ENCODE measurements around the gene DDX23. TPM values are rescaled to one million over a fixed set of nuclear protein-coding genes. Genes with fewer than 3 reads are reported as not detected.

Gene DDX23
- total RNA-seq, 2 donors from 2014 or later, result 98.5 to 108 TPM

DNA sequence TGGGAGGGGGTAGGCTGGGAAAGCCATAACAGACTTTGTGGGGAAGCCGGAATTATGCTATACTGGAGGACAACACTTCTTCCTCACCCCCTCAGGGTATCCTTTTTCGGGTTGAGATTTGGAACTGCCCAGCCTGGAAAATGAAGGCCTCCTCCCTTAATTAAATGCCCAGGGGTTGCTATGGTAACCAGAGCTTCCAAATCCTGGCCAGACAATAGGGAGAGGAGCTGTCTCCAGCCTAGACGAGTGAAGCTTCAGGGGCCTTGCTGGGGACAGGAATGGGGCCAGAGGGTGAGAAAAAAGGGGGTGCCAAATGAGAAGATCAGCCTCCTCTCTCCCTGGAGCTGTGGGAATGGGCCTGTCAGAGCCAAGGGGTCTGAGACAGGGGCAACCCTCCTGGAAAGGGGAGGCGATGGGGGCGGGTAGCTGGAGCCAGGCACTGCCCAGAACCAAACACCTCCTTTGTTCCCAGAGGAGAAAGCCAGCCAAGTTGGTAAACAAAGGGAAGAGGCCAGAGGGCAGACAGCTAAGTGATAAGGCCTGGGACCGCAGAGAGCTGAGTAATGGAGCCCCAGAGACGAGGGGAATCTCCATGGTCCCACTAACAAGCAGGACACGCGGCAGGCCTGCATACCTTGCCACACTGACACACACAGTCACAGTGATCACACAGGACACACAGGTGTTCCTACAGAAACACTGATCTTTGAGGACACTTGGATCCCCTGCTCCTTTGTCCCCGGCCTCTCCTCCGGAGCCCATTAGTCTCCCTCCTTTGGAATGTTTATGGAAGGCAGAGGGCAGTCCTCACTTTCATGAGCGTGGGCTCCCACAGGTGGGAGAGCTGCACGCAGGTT, 31.6 kb upstream of the DDX23 start:
- Histone ChIP-seq H3K36me3 (ENCODE audit: control insufficient read depth, insufficient read depth, low read length) (no peaks in the 10 kb centered on the region), H3K27me3 (ENCODE audit: control insufficient read depth, insufficient read depth, low read length, poor library complexity, severe bottlenecking) (no peaks in the 10 kb centered on the region), H3K4me3 (ENCODE audit: low read length) (peak overlapping the region; percentile 67), H3K9ac (ENCODE audit: extremely low read depth, low read length, poor library complexity, severe bottlenecking) (peak overlapping the region; percentile 83), H3K4me1 (ENCODE audit: control insufficient read depth, insufficient read depth, low read length) (peaks cover 18% of the 10 kb centered on the region), H3K27ac (ENCODE audit: low read depth, low read length) (peak overlapping the region; percentile 98), H3K9me3 (ENCODE audit: control insufficient read depth, low read length) (no peaks in the 10 kb centered on the region)
- H3K4me3 Mint-ChIP-seq, result peak overlapping the region; percentile 43
- H3K9me3 Mint-ChIP-seq, result no peaks in the 10 kb centered on the region
- peak; percentile 93 for DNase-seq
- peaks cover 6% of the 10 kb centered on the region for H3K27me3 Mint-ChIP-seq (ENCODE audit: insufficient read depth)
- 31 to 37% methylated on average over 5 to 13 of the region's 13 CpGs for WGBS, 2 experiments (ENCODE audit: insufficient coverage in 1 of 2, insufficient read length in 1 of 2)
- TF ChIP-seq, protein P1, sequence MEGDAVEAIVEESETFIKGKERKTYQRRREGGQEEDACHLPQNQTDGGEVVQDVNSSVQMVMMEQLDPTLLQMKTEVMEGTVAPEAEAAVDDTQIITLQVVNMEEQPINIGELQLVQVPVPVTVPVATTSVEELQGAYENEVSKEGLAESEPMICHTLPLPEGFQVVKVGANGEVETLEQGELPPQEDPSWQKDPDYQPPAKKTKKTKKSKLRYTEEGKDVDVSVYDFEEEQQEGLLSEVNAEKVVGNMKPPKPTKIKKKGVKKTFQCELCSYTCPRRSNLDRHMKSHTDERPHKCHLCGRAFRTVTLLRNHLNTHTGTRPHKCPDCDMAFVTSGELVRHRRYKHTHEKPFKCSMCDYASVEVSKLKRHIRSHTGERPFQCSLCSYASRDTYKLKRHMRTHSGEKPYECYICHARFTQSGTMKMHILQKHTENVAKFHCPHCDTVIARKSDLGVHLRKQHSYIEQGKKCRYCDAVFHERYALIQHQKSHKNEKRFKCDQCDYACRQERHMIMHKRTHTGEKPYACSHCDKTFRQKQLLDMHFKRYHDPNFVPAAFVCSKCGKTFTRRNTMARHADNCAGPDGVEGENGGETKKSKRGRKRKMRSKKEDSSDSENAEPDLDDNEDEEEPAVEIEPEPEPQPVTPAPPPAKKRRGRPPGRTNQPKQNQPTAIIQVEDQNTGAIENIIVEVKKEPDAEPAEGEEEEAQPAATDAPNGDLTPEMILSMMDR (conservative IDR thresholded peaks at IDR 0.05), result no peak
- H3K36me3 Mint-ChIP-seq (ENCODE audit: low read depth), result no peaks in the 10 kb centered on the region
- peaks cover 42% of the 10 kb centered on the region for H3K4me1 Mint-ChIP-seq
- H3K27ac Mint-ChIP-seq, result peak overlapping the region; percentile 98

DNA sequence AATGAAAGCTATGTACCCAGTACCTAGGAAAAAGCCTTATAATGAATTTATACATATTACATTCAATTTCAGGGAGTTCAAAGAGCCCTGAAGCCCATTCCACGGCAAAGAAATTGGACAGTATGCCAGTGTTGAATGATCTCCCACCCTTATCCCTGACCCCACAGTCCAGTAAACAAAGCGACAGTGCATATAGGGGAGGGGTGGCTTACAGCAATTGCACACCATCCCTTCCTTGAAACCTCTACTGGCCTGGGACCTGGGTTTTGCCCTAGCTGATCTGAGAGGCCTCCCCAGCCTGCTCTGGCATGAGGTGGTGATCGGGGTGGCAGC, 31.0 kb upstream of the DDX23 start:
- H3K27me3 Mint-ChIP-seq (ENCODE audit: insufficient read depth), result peaks cover 8% of the 10 kb centered on the region
- peak overlapping the region; percentile 98 for H3K27ac ChIP-seq (ENCODE audit: low read depth, low read length)
- H3K4me1 Mint-ChIP-seq, result peaks cover 42% of the 10 kb centered on the region

DNA sequence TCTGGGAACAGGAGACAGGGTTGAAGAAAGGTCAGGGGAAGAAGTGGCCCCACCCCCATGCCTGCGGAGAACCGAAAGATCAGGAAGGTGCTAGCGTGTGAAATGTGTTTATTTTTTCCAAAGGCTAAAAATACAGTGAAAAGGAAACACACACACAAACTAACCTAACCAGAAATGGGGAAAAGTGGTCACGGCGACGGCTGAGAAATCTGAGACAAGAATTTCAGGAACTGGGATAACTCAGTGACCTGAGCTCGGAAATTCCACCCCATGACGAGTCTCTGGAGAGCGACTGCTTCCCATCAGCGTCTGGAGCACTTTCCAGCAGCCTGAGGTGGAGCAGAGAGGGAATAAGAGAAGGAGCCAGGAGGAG, 30.3 kb upstream of the DDX23 start:
- peak overlapping the region; percentile 38 for H3K4me3 Mint-ChIP-seq
- H3K36me3 Mint-ChIP-seq (ENCODE audit: low read depth), result no peaks in the 10 kb centered on the region
- no peaks in the 10 kb centered on the region for H3K36me3 ChIP-seq (ENCODE audit: control insufficient read depth, insufficient read depth, low read length)
- peak overlapping the region; percentile 67 for H3K4me3 ChIP-seq (ENCODE audit: low read length)
- no peaks in the 10 kb centered on the region for H3K27me3 ChIP-seq (ENCODE audit: control insufficient read depth, insufficient read depth, low read length, poor library complexity, severe bottlenecking)
- no peaks in the 10 kb centered on the region for H3K9me3 ChIP-seq (ENCODE audit: control insufficient read depth, low read length)
- DNase-seq, result peak; percentile 84
- peak overlapping the region; percentile 98 for H3K27ac ChIP-seq (ENCODE audit: low read depth, low read length)
- peaks cover 8% of the 10 kb centered on the region for H3K27me3 Mint-ChIP-seq (ENCODE audit: insufficient read depth)
- 12 to 24% methylated on average over 7 to 9 of the region's 10 CpGs for WGBS, 2 experiments (ENCODE audit: insufficient coverage in 1 of 2, insufficient read length in 1 of 2)
- H3K4me1 Mint-ChIP-seq, result peaks cover 42% of the 10 kb centered on the region
- TF ChIP-seq, protein P1 (conservative IDR thresholded peaks at IDR 0.05), result no peak
- H3K4me1 ChIP-seq (ENCODE audit: control insufficient read depth, insufficient read depth, low read length), result peaks cover 18% of the 10 kb centered on the region
- H3K27ac Mint-ChIP-seq, result peak overlapping the region; percentile 98
- H3K9me3 Mint-ChIP-seq, result no peaks in the 10 kb centered on the region
- peak overlapping the region; percentile 83 for H3K9ac ChIP-seq (ENCODE audit: extremely low read depth, low read length, poor library complexity, severe bottlenecking)

More for the DNA sequence above, 31.0 kb upstream of the DDX23 start:
- no peak for DNase-seq
- Mint-ChIP-seq H3K27ac (peak overlapping the region; percentile 98), H3K36me3 (ENCODE audit: low read depth) (no peaks in the 10 kb centered on the region), H3K9me3 (no peaks in the 10 kb centered on the region), H3K4me3 (peak overlapping the region; percentile 43)
- peak overlapping the region; percentile 67 for H3K4me3 ChIP-seq (ENCODE audit: low read length)
- 75% methylated on average over 3 of the region's 3 CpGs; no CpG with 5 or more reads in 1 of the 2 experiments for WGBS, 2 experiments (ENCODE audit: insufficient coverage in 1 of 2, insufficient read length in 1 of 2)
- no peaks in the 10 kb centered on the region for H3K27me3 ChIP-seq (ENCODE audit: control insufficient read depth, insufficient read depth, low read length, poor library complexity, severe bottlenecking)
- TF ChIP-seq, protein P1 (conservative IDR thresholded peaks at IDR 0.05), result no peak
- peaks cover 18% of the 10 kb centered on the region for H3K4me1 ChIP-seq (ENCODE audit: control insufficient read depth, insufficient read depth, low read length)
- H3K36me3 ChIP-seq (ENCODE audit: control insufficient read depth, insufficient read depth, low read length), result no peaks in the 10 kb centered on the region
- H3K9ac ChIP-seq (ENCODE audit: extremely low read depth, low read length, poor library complexity, severe bottlenecking), result peak overlapping the region; percentile 83
- H3K9me3 ChIP-seq (ENCODE audit: control insufficient read depth, low read length), result no peaks in the 10 kb centered on the region

All from endodermal cell (in vitro differentiated cells).